KBM-7 (cell line): ENCODE results near the gene MAPKBP1.
"Not testable (repeated sequence)": the region's sequence is repeated elsewhere in the genome, so short reads cannot be mapped to it uniquely, and the experiment has no call there.

ENCODE experiments used
- DNase-seq: peaks from one replicate; pipeline ENCODE4 v3.0.0-alpha.2; 2015
- in situ Hi-C: fragments of 300-500 bp; cut with MboI; formaldehyde crosslinking; loops from 2 replicates; pipeline ENCODE4 v1.14.3; 2020; ENCODE audit warnings: low sequenced_read_pairs, low pct_unique_long_range_greater_than_20kb, mixed read lengths

Gene MAPKBP1

DNA sequence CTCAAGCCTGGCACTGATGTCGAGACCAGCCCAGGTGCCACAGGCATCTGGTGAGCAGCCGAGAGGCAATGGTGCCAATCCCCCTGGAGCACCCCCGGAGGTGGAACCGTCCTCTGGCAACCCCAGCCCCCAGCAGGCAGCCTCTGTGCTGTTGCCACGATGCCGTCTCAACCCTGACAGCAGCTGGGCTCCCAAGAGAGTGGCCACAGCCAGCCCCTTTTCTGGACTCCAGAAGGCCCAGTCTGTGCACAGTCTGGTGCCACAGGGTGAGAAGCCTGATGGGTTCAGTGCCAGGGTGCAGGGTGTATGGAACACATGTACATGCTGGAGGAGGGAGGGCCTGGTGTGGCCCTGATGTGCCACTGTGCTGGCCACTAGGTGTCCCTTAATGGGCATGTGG lies 48.7 kb downstream of the MAPKBP1 start:
- in situ Hi-C loops = no loop called here
- no peak for DNase-seq

DNA sequence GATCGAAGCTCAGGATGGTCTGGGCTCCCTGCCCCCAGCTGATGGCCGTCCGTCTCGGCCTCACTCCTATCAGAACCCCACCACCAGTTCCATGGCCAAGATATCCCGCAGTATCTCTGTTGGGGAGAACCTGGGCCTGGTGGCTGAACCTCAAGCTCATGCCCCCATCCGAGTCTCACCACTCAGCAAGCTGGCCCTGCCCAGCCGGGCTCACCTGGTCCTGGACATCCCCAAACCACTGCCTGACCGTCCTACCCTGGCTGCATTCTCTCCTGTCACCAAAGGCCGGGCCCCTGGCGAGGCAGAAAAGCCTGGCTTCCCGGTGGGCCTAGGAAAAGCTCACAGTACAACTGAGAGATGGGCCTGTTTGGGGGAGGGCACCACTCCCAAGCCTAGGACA lies 49.2 kb downstream of the MAPKBP1 start:
- in situ Hi-C loops = no loop called here

GRCh38 chr15:41824062-41824745 lies 49.9 kb downstream of the MAPKBP1 start:
- in situ Hi-C loops = no loop called here
- no peak for DNase-seq

More for the DNA sequence above, 49.2 kb downstream of the MAPKBP1 start:
- DNase-seq = no peak

DNA sequence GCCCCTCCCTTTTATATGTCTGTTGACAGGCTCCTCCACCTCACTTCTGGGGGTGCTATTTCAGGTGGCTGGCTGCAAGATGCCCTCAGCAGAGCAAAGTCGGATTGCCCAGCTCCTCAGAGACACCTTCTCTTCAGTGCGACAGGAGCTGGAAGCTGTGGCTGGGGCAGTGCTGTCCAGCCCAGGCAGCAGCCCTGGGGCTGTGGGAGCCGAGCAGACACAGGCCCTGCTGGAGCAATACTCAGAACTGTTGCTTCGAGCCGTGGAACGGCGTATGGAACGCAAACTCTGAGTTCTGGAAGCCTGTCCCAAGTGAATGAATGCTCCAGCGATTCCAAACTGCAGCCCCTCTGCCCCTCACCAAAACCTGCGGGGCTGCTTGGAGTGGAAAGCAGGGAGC lies 50.9 kb downstream of the MAPKBP1 start:
- DNase-seq = no peak
- in situ Hi-C loops = no loop called here

GRCh38 chr15:41825572-41826535 lies 51.6 kb downstream of the MAPKBP1 start:
- no peak for DNase-seq
- in situ Hi-C loops = no loop called here

DNA sequence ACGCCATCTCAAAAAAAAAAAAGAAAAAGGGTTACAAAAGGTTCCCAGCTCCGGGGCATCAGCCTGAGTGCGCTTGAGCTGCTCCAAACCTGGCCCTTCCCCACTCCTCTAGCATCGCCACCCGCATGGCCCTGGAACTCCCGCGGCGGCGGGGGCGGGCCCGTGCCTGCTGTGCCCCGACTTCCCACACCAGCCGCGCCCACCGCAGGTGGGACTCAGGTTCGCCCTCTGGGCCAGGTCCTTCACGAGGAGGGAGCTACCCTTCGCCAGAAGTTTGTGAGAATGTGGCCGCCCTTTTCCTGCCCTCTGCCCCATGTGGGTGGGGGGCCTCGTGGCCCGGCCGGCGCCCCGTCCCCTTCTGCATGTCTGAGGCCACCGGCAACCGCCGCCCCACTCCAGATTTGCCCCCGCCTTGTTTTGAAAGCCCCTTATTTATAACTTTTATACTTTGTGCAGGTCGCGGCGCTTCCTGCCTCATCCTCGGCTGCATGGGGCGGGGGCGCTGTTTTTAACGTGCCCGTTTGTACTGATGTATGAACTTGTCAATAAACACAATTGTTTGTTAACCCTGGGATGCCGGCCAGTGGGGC lies 53.1 kb downstream of the MAPKBP1 start:
- no peak for DNase-seq
- in situ Hi-C loops = no loop called here

DNA sequence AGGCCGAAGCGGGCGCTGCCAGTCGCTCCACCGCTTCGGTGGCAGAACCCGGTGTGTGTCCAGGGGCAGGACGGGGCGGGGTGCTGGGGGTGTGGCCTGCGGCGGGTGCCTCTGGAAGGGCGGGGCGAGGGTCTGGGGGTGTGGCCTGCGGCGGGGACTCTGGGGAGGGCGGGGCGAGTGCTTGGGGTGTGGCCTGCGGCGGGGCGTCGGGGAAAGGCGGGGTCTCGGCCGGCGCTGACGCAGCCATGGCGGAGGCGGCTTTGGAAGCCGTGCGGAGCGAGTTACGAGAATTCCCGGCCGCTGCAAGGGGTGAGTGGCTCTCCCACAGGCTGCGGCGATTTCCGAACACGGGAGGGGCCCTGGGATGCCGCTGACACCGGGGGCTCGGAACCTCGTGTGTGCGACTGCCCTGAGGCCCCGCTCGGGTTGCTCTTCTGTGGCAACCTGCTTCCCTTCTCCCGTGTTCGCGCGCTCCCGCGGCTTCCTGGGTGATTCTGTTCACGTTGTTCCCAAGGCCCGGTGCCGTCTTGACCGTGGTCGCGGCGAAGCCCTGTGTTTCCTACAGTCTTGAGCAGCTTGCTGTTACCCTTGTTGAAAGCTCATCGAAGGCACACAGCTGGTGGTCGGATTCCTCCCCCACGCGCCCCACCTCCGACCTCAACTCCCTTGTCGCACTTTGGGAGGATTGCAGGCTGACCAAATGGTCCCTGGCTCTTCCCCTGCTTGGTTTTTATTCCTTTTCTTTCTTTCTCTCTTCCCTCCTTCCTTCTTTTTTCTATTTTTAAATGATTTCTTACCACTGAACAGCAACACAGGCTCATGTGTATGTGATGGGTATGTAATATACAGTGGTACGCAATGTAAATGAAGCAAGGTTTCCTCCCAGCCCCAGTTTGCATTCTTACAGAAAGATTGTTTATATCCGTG lies 53.9 kb downstream of the MAPKBP1 start, which contains the start of gene JMJD7:
Gene JMJD7 (plus strand): TSS at position 213 of the 927 bp plus-strand sequence. CDS start 33 bp downstream, at position 246.
- in situ Hi-C loops = no loop called here
- peak; percentile 69 for DNase-seq

- DNase-seq = no peak
- in situ Hi-C loops = no loop called here
Observed at GRCh38 chr15:41828807-41829141, 54.5 kb downstream of the MAPKBP1 start.

DNA sequence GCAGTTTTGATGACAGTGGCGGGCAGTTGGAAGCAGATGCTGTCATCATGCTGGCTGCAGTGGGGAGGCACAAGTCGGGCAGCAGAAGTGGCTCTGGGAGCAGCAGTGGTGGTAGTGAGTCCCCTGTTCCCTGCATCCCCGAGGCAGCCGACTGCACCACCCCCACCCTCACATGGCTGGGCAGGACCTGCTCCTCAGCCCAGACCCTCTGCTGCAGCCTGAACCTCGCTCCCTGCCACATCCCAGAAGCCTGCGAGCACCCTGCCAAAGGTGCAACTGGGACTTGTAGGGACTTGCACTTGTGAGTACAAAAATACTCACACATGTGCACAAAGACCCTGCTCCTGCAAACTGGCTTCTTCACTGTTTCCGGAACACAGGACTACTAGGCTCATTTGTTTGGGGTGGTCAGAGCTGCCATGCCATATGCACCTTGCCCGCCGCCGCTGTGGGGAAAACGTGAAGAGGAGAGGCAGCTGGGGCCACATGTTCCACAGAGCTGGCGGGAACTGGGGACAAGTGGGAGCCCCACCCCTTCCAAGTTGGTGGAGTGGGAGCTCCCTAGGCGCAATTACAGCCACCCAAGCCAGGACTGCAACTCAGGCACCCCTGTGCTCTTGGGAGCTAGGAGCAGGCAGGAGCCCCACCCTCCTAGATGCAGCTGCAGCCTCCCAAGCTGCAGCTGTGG lies 55.8 kb downstream of the MAPKBP1 start:
- DNase-seq = no peak
- in situ Hi-C loops = no loop called here

DNA sequence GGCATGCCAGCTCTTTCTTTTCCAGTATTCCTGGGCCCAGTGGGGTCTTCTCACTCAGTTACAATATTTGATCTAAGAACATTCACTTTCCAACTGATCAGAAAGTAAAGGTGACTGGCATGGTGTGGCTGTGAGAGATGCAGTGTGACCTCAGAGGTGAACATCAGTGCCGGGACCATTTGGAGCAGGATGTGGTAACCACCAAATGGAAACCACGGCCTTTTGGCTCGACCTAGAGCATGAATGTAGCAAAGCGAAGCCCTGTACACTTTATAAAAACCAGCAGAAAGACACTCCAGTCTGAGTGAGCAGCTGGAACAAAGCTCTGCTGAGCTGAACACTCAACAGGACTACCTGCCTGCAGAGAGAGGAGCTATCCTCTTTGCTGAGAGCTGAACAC lies 57.0 kb downstream of the MAPKBP1 start:
- in situ Hi-C loops, DNase-seq: not testable (repeated sequence)

DNA sequence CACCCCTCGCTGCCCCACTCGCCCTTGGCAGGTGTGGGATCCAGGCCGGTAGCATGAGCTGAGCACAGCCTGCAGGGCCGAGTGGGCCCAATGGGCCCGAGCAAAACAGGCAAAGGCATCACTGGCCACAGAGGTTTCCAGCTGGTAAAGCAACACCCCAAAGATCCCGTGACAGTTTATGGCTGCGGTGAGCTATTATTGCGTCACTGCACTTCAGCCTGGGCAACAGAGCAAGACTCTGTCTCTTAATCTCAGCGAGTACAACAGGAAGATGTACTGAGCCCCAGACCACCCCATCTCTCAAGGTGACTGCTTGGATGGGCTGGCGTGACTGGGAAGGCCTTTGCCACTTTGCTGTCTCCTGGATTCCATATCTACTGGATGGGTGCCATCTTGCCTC lies 57.9 kb downstream of the MAPKBP1 start:
- no peak for DNase-seq

DNA sequence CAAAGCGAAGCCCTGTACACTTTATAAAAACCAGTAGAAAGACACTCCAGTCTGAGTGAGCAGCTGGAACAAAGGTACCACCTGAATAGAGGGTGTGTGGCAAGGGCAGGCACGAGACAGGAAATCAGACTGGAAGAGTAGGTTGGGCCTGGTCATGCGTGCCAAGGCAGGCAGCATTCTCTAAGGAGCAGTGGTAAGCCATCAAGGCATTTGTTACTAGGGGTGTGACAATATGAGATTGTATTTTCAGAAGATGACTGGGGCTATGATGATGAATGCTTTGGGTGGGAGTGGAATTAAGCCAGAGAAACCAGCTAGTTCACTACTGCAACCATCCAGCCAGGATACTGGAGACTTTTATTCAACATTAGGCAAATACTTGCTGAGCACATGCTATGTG lies 58.6 kb downstream of the MAPKBP1 start:
- in situ Hi-C loops = no loop called here

More for the DNA sequence above, 57.9 kb downstream of the MAPKBP1 start:
- in situ Hi-C loops = no loop called here

DNA sequence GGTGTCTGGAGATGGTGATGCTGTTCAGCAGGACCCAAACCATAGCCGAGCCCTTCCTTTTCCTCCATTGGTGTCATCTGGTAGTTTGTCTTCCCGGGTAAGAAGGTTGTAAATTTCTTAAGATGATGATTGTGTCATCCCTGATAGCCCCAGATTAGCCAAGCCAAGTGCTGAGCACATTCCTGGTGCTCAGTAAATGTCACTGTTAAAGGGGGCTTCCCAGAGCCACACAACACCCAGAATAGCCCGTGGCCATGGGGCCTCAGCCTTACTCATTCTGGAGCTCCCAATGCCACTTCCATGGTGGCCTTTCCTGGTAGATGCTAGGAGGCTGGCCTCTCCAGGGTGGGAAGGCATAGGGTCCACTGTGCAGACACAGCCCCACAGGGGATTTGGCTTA lies 59.8 kb downstream of the MAPKBP1 start:
- in situ Hi-C loops = no loop called here

More for the DNA sequence above, 58.6 kb downstream of the MAPKBP1 start:
- peak; percentile 44 for DNase-seq

GRCh38 chr15:41836073-41836472 lies 61.8 kb downstream of the MAPKBP1 start:
- in situ Hi-C loops = no loop called here
- no peak for DNase-seq

More for the DNA sequence above, 59.8 kb downstream of the MAPKBP1 start:
- DNase-seq = no peak

GRCh38 chr15:41836713-41837454 lies 62.6 kb downstream of the MAPKBP1 start:
- in situ Hi-C loops = no loop called here
- DNase-seq = no peak

- DNase-seq = no peak
Observed at GRCh38 chr15:41838400-41838897, 64.2 kb downstream of the MAPKBP1 start, which contains the start of gene PLA2G4B. PLA2G4B (plus strand) TSS chr15:41838847; CDS start chr15:41838914, 67 bp downstream.

DNA sequence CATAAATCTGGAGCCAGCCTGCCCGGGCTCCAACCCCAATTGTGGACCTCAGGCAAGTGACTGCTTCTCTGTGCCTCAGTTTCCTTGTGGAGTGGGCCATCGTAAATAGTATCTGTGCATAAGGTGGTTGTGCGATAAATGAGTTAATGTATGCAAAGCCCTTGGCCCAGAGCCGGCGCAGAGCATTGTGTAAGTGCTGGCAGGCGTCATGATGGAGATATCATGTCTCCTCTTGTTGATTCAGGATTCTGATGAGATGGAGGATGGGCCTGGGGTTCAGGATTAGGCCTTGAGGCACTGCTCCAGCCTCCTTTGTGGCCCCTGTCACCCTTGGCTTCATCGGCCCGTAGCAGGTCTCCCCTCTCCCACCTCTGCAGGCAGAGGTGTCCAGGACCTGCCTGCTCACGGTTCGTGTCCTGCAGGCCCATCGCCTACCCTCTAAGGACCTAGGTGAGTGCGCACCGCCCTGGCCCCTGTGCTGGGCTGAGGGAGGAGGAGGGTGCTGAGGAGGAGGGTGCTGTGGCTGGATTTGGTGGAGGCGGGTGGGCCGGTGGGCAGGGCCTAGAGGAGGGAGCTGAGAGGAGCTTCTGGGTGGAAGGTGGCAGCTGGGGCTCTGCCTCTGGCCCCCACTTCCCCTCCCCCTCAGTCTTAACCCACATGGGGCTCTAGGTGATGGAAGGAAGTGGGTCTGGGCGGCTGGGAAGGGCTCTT lies 65.7 kb downstream of the MAPKBP1 start:
- DNase-seq = no peak
- in situ Hi-C loops = no loop called here

More at GRCh38 chr15:41838400-41838897, 64.2 kb downstream of the MAPKBP1 start, which contains the start of gene PLA2G4B:
- in situ Hi-C loops = no loop called here
